ENCODE data around the gene MMP13.

DNA sequence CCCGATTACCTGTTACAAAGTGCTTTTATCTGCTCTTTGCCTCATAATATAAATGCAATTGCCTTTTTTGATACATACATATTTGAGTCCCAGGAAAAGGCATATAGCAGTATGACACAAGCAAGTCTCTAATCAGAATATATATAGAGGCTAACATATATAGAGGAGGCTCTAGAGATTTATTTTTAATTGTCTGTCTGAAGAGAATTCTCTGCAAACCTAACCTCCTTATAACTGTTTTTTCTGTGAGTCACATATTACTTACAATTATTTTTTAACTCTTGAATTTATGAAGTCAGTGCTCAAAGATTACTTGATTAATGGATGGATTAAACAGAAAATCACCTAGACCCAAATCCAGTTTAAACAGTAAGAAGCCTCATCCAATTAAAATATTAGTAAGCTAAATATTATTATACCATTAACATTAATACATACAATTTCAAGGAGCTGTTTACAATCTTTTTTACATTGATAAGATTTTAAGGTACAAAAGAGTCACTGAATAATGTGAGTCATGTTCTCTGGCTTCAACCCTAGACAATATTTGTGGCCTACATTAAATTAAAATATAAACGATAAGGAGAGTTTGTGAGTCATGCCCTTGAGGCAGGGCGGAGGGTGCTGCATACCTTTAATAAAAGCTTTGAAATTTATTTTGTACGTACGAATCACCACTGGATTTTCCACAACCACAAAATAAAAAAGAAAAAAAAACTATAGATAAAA lies 19.2 kb upstream of the MMP13 start:
- TF ChIP-seq POLR2A (IDR thresholded peaks at IDR 0.05) = no peak
- TF ChIP-seq, protein P1, sequence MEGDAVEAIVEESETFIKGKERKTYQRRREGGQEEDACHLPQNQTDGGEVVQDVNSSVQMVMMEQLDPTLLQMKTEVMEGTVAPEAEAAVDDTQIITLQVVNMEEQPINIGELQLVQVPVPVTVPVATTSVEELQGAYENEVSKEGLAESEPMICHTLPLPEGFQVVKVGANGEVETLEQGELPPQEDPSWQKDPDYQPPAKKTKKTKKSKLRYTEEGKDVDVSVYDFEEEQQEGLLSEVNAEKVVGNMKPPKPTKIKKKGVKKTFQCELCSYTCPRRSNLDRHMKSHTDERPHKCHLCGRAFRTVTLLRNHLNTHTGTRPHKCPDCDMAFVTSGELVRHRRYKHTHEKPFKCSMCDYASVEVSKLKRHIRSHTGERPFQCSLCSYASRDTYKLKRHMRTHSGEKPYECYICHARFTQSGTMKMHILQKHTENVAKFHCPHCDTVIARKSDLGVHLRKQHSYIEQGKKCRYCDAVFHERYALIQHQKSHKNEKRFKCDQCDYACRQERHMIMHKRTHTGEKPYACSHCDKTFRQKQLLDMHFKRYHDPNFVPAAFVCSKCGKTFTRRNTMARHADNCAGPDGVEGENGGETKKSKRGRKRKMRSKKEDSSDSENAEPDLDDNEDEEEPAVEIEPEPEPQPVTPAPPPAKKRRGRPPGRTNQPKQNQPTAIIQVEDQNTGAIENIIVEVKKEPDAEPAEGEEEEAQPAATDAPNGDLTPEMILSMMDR (IDR thresholded peaks at IDR 0.05) = no peak

Measured in esophagus squamous epithelium (tissue), 4 donors.